NCI-H460 (cell line): Measurements from ENCODE around the gene ITIH3. TPM values are rescaled to one million over a fixed set of nuclear protein-coding genes. Genes with fewer than 3 reads are reported as not detected.

Experiments used
- small RNA-seq, 2 experiments: library from RNA; depleted of rRNA; stranded (forward); fragments of <200 nt; gene quantifications; one replicate each; pipeline ENCODE3, GENCODE V24; 2014
- total RNA-seq: library from RNA; depleted of rRNA; stranded (reverse); fragments of >200 nt; shearing (Covaris generic); gene quantifications from 2 replicates; pipeline ENCODE4 v1.2.3, GENCODE V29; 2014; rRNA removed

ITIH3 gene
- total RNA-seq, 1 experiment from 2014 or later = not detected

Small RNAs within 50 kb of the gene (small RNA-seq; reads per million reads assigned to genes)
- gene MIR8064 = 0 reads per million in 2 experiments
- gene MUSTN1 = 0 reads per million in 2 experiments

Other genes starting within 250 kb of the ITIH3 start
- 32.1 and 38.2 TPM in 2 replicates for gene PBRM1, start 108.9 kb upstream of the ITIH3 start, total RNA-seq
- gene GNL3, start 108.8 kb upstream of the ITIH3 start, total RNA-seq = 173 and 174 TPM in 2 replicates
- 53.5 and 58.6 TPM in 2 replicates for gene GLT8D1, start 89.0 kb upstream of the ITIH3 start, total RNA-seq
- 172 and 198 TPM in 2 replicates for gene SPCS1, start 88.7 kb upstream of the ITIH3 start, total RNA-seq
- gene NEK4, start 23.9 kb upstream of the ITIH3 start, total RNA-seq = 24.2 and 26.7 TPM in 2 replicates
- not detected in 2 replicates for gene ITIH1, start 17.2 kb upstream of the ITIH3 start, total RNA-seq
- 0.66 and 1.7 TPM in 2 replicates for gene ITIH4, start 35.9 kb downstream of the ITIH3 start, total RNA-seq
- gene MUSTN1, start 40.2 kb downstream of the ITIH3 start, total RNA-seq = 0.67 and 1.9 TPM in 2 replicates
- 4.3 and 5.6 TPM in 2 replicates for gene STIMATE, start 102.8 kb downstream of the ITIH3 start, total RNA-seq